HCT116 (cell line): ENCODE measurements around the gene GCLC. TPM values are rescaled to one million over a fixed set of nuclear protein-coding genes. Genes with fewer than 3 reads are reported as not detected.

Experiments used
- ATAC-seq: fragments of 200-7000 bp; cut with Tn5 transposase; 2 replicates; pipeline ENCODE4 v1.9.1; 2020; ENCODE audit warnings: mild to moderate bottlenecking, moderate library complexity
- BruUV-seq: library from RNA; stranded (reverse); fragments of 400-500 nt; replicated peaks from 2 replicates; lab custom pipeline; 2021; lab: Mats Ljungman, UMichigan
- CTCF ChIA-PET: fragments of 300-600 bp; sonication (Branson Sonifier 250); formaldehyde crosslinking; loops from one replicate; lab custom pipeline; 2021; ENCODE audit warnings: antibody characterized with exemption; lab: Charles Lee
- POLR2A ChIA-PET: fragments of 300-600, 350-600 bp; sonication (Branson Sonifier 250); formaldehyde crosslinking; loops from one replicate; lab custom pipeline; 2021; ENCODE audit warnings: antibody characterized with exemption; lab: Charles Lee
- RAD21 ChIA-PET, 2 experiments: fragments of 300-600 bp; sonication (Branson Sonifier 250); formaldehyde crosslinking; loops; one replicate each; lab custom pipeline; 2023; ENCODE audit warnings: low total read pairs in 2 of 2; ENCODE audit not compliant: uncharacterized antibody in 2 of 2, unreplicated experiment in 2 of 2, low non-redundant PET in 1 of 2; lab: Charles Lee
- DNase-seq: peaks from one replicate; pipeline ENCODE4 v3.0.0-alpha.2; 2010; ENCODE audit warnings: low read depth, low spot score
- H2AFZ ChIP-seq: fragments of 200-600 bp; shearing (Covaris generic), sonication (generic); 2 replicates; pipeline ENCODE4 v1.6.1; 2017; ENCODE audit warnings: low read depth, mixed run types, mixed read lengths, antibody characterized with exemption, low read length; ENCODE audit not compliant: poor library complexity, severe bottlenecking
- H3K27ac ChIP-seq: 2 replicates; pipeline ENCODE4 v1.5.1; 2012; ENCODE audit warnings: low read depth, low read length
- H3K27me3 ChIP-seq: fragments of 200-600 bp; sonication (generic); 2 replicates; pipeline ENCODE4 v1.6.1; 2016; ENCODE audit warnings: mixed run types, low read length, mixed read lengths; ENCODE audit not compliant: insufficient read depth
- H3K36me3 ChIP-seq, 2 experiments: fragments of 200-500 bp in 1 of 2; fragments of 200-600 bp in 1 of 2; sonication (Bioruptor generic) in 1 of 2; sonication (generic) in 1 of 2; 2 replicates each; pipeline versions ENCODE4 v1.5.1 to v1.6.1; 2014 to 2016; ENCODE audit warnings: low read length in 2 of 2, inconsistent platforms in 1 of 2, mixed read lengths in 1 of 2, mixed run types in 1 of 2; ENCODE audit not compliant: insufficient read depth in 2 of 2, control insufficient read depth in 1 of 2
- H3K4me1 ChIP-seq, 2 experiments: fragments of 200-600 bp in 1 of 2; sonication (generic) in 1 of 2; 2 replicates each; pipeline versions ENCODE4 v1.5.1 to v1.6.1; 2012 to 2017; ENCODE audit warnings: low read length in 2 of 2, inconsistent platforms in 1 of 2, mild to moderate bottlenecking in 1 of 2, mixed read lengths in 1 of 2, mixed run types in 1 of 2, moderate library complexity in 1 of 2; ENCODE audit not compliant: insufficient read depth in 2 of 2, control insufficient read depth in 1 of 2
- H3K4me2 ChIP-seq: fragments of 200-600 bp; sonication (generic); 2 replicates; pipeline ENCODE4 v1.6.1; 2017; ENCODE audit warnings: mixed run types, low read length, mixed read lengths
- H3K4me3 ChIP-seq, 2 experiments: fragments of 200-600 bp in 1 of 2; sonication (generic) in 1 of 2; replicated peaks in 1 of 2; 2 replicates each; pipeline ENCODE4 v1.5.1; 2011 to 2016; ENCODE audit warnings: low read length in 2 of 2, control low read depth in 1 of 2, low read depth in 1 of 2, mild to moderate bottlenecking in 1 of 2, mixed read lengths in 1 of 2, mixed run types in 1 of 2
- H3K79me2 ChIP-seq: fragments of 200-600 bp; sonication (generic); 2 replicates; pipeline ENCODE4 v1.6.1; 2017; ENCODE audit warnings: mild to moderate bottlenecking, mixed run types, low read length, moderate library complexity, mixed read lengths; ENCODE audit not compliant: insufficient read depth
- H3K9ac ChIP-seq: fragments of 200-600 bp; sonication (generic); 2 replicates; pipeline ENCODE4 v1.6.1; 2016; ENCODE audit warnings: low read length, mixed read lengths
- H3K9me2 ChIP-seq: fragments of 200-600 bp; sonication (generic), shearing (Covaris generic); 2 replicates; pipeline ENCODE4 v1.6.1; 2017; ENCODE audit warnings: mixed run types, mild to moderate bottlenecking, moderate library complexity; ENCODE audit not compliant: insufficient read depth
- H3K9me3 ChIP-seq, 2 experiments: fragments of 200-500 bp in 1 of 2; fragments of 200-600 bp in 1 of 2; sonication (Bioruptor generic) in 1 of 2; sonication (generic) in 1 of 2; 2 replicates each; pipeline ENCODE4 v1.6.1; 2014 to 2017; ENCODE audit warnings: low read length in 2 of 2, mixed read lengths in 2 of 2, inconsistent platforms in 1 of 2, low read depth in 1 of 2, mild to moderate bottlenecking in 1 of 2, mixed run types in 1 of 2, moderate library complexity in 1 of 2; ENCODE audit not compliant: control insufficient read depth in 1 of 2, insufficient read depth in 1 of 2
- H4K20me1 ChIP-seq: fragments of 200-600 bp; sonication (generic), shearing (Covaris generic); 2 replicates; pipeline ENCODE4 v1.6.1; 2017; ENCODE audit warnings: mixed run types, mild to moderate bottlenecking, moderate library complexity; ENCODE audit not compliant: insufficient read depth
- CBX3 ChIP-seq: IDR thresholded peaks from 2 replicates; pipeline ENCODE4 v1.6.1; 2012; ENCODE audit warnings: low read depth
- EGR1 ChIP-seq: IDR thresholded peaks from 2 replicates; pipeline ENCODE4 v1.6.1; 2012; ENCODE audit warnings: low read depth
- ELF1 ChIP-seq: IDR thresholded peaks from 2 replicates; pipeline ENCODE4 v1.6.1; 2012; ENCODE audit warnings: low read depth, borderline replicate concordance
- EZH2phosphoT487 ChIP-seq: fragments of 200-600 bp; IDR thresholded peaks from 2 replicates; pipeline ENCODE4 v1.6.1; 2018; ENCODE audit warnings: antibody characterized with exemption, borderline replicate concordance
- JUND ChIP-seq: IDR thresholded peaks from 2 replicates; pipeline ENCODE4 v1.6.1; 2012
- POLR2AphosphoS5 ChIP-seq: IDR thresholded peaks from 2 replicates; pipeline ENCODE4 v1.6.1; 2011; ENCODE audit warnings: mild to moderate bottlenecking, low read depth, low read length, moderate library complexity
- RAD21 ChIP-seq: IDR thresholded peaks from 2 replicates; pipeline ENCODE4 v1.6.1; 2012; ENCODE audit warnings: low read depth, mild to moderate bottlenecking
- SIN3A ChIP-seq: IDR thresholded peaks from 2 replicates; pipeline ENCODE4 v1.6.1; 2012; ENCODE audit warnings: low read depth
- SP1 ChIP-seq: IDR thresholded peaks from 2 replicates; pipeline ENCODE4 v1.6.1; 2012; ENCODE audit warnings: low read depth
- SRF ChIP-seq: IDR thresholded peaks from 2 replicates; pipeline ENCODE4 v1.6.1; 2012; ENCODE audit warnings: low read depth
- TCF7L2 ChIP-seq: IDR thresholded peaks from 2 replicates; pipeline ENCODE4 v1.7.0; 2011; ENCODE audit warnings: borderline replicate concordance, inconsistent platforms; ENCODE audit not compliant: insufficient read depth, insufficient read length; ENCODE audit errors: extremely low read depth
- YY1 ChIP-seq: IDR thresholded peaks from 2 replicates; pipeline ENCODE4 v1.6.1; 2011; ENCODE audit warnings: low read length, low read depth, moderate library complexity, mild to moderate bottlenecking; ENCODE audit not compliant: insufficient replicate concordance; ENCODE audit errors: extremely low read depth
- ZFX ChIP-seq: fragments of 450-650 bp; IDR thresholded peaks from 2 replicates; pipeline ENCODE4 v1.6.1; 2017
- ZNF274 ChIP-seq: fragments of 200-500 bp; sonication (Bioruptor generic); IDR thresholded peaks from 2 replicates; pipeline ENCODE4 v1.6.1; 2014; ENCODE audit warnings: mild to moderate bottlenecking, low read depth, low read length, inconsistent platforms
- intact Hi-C: fragments of 100-400 bp; cut with micrococcal nuclease; formaldehyde crosslinking; loops from 2 replicates; pipeline ENCODE4 v1.10.0; 2022
- total RNA-seq: library from RNA; stranded (reverse); gene quantifications from one replicate; pipeline ENCODE4 v1.2.1, GENCODE V29; 2021; ENCODE audit not compliant: unreplicated experiment
- TF ChIP-seq, protein P1 (sequence below): IDR thresholded peaks from 2 replicates; pipeline ENCODE4 v1.6.1; 2012; ENCODE audit warnings: low read depth
- TF ChIP-seq, protein P2 (sequence below): IDR thresholded peaks from 2 replicates; pipeline ENCODE4 v1.6.1; 2012
- TF ChIP-seq, protein P3 (sequence below): IDR thresholded peaks from 2 replicates; pipeline ENCODE4 v1.6.1; 2012
- TF ChIP-seq, protein P4 (sequence below): IDR thresholded peaks from 2 replicates; pipeline ENCODE4 v1.6.1; 2011; ENCODE audit warnings: mild to moderate bottlenecking, low read length, moderate library complexity; ENCODE audit not compliant: insufficient replicate concordance; ENCODE audit errors: extremely low read depth

Gene GCLC
- total RNA-seq, 1 experiment from 2014 or later, result 72.0 TPM

DNA sequence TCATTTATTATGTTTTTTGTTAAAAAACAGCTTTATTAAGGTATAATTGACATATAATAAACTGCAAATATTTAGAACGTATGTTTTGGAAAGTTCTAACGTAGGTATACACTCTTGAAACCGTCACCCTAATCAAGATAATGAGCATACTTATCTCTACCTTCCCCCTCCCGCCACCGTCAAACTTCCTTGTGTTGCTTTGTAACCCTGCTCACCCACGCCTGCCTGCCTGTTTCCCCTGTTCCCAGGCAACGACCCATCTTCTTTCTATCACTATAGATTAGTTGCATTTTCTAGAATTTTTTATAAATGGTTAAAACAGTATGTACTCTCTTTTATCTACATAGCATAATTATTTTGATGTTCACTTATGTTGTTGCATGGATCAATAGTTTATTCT lies 33.5 kb upstream of the GCLC start:
- peaks cover 0 to 2% of the 10 kb centered on the region in 2 experiments; a peak in 2 of 4 replicates for H3K4me1 ChIP-seq
- H3K9me2 ChIP-seq, result no peaks in the 10 kb centered on the region
- H2AFZ ChIP-seq, result no peak overlapping the region
- no peaks in the 10 kb centered on the region for H3K9me3 ChIP-seq
- intact Hi-C loops, result no loop called here
- ATAC-seq, result no peak
- H3K4me3 ChIP-seq, result no peak overlapping the region
- no peaks in the 10 kb centered on the region for H4K20me1 ChIP-seq
- H3K27ac ChIP-seq, result no peak overlapping the region
- RAD21 ChIA-PET, result no interaction called here
- no TSS peak for BruUV-seq
- POLR2A ChIA-PET, result no interaction called here
- TF ChIP-seq, protein P1, sequence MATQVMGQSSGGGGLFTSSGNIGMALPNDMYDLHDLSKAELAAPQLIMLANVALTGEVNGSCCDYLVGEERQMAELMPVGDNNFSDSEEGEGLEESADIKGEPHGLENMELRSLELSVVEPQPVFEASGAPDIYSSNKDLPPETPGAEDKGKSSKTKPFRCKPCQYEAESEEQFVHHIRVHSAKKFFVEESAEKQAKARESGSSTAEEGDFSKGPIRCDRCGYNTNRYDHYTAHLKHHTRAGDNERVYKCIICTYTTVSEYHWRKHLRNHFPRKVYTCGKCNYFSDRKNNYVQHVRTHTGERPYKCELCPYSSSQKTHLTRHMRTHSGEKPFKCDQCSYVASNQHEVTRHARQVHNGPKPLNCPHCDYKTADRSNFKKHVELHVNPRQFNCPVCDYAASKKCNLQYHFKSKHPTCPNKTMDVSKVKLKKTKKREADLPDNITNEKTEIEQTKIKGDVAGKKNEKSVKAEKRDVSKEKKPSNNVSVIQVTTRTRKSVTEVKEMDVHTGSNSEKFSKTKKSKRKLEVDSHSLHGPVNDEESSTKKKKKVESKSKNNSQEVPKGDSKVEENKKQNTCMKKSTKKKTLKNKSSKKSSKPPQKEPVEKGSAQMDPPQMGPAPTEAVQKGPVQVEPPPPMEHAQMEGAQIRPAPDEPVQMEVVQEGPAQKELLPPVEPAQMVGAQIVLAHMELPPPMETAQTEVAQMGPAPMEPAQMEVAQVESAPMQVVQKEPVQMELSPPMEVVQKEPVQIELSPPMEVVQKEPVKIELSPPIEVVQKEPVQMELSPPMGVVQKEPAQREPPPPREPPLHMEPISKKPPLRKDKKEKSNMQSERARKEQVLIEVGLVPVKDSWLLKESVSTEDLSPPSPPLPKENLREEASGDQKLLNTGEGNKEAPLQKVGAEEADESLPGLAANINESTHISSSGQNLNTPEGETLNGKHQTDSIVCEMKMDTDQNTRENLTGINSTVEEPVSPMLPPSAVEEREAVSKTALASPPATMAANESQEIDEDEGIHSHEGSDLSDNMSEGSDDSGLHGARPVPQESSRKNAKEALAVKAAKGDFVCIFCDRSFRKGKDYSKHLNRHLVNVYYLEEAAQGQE, result no peak
- no peak for TF ChIP-seq EGR1
- TF ChIP-seq YY1, result no peak
- TF ChIP-seq, protein P2, sequence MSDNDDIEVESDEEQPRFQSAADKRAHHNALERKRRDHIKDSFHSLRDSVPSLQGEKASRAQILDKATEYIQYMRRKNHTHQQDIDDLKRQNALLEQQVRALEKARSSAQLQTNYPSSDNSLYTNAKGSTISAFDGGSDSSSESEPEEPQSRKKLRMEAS, result no peak
- no peak for TF ChIP-seq POLR2AphosphoS5
- TF ChIP-seq ELF1, result no peak
- TF ChIP-seq, protein P3, sequence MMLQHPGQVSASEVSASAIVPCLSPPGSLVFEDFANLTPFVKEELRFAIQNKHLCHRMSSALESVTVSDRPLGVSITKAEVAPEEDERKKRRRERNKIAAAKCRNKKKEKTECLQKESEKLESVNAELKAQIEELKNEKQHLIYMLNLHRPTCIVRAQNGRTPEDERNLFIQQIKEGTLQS, result no peak
- TF ChIP-seq, protein P4, sequence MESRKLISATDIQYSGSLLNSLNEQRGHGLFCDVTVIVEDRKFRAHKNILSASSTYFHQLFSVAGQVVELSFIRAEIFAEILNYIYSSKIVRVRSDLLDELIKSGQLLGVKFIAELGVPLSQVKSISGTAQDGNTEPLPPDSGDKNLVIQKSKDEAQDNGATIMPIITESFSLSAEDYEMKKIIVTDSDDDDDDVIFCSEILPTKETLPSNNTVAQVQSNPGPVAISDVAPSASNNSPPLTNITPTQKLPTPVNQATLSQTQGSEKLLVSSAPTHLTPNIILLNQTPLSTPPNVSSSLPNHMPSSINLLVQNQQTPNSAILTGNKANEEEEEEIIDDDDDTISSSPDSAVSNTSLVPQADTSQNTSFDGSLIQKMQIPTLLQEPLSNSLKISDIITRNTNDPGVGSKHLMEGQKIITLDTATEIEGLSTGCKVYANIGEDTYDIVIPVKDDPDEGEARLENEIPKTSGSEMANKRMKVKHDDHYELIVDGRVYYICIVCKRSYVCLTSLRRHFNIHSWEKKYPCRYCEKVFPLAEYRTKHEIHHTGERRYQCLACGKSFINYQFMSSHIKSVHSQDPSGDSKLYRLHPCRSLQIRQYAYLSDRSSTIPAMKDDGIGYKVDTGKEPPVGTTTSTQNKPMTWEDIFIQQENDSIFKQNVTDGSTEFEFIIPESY, result no peak
- TF ChIP-seq ZFX, result no peak
- no peak for TF ChIP-seq SRF
- no peak for TF ChIP-seq RAD21
- TF ChIP-seq EZH2phosphoT487, result no peak
- TF ChIP-seq CBX3, result no peak
- TF ChIP-seq JUND, result no peak
- TF ChIP-seq SP1, result no peak
- no peak for TF ChIP-seq TCF7L2
- no peak for TF ChIP-seq SIN3A
- no peak for TF ChIP-seq ZNF274
- TF ChIP-seq, all 23 proteins: peak for 0
- Histone ChIP-seq H3K27me3 (no peaks in the 10 kb centered on the region), H3K79me2 (no peaks in the 10 kb centered on the region), H3K4me2 (no peak overlapping the region), H3K9ac (no peak overlapping the region), H3K36me3 (no peaks in the 10 kb centered on the region)
- no peak for DNase-seq
- CTCF ChIA-PET, result no interaction called here
